Smooth muscle cell (in vitro differentiated cells): ENCODE measurements around the gene MRPL47. TPM values are rescaled to one million over a fixed set of nuclear protein-coding genes. Genes with fewer than 3 reads are reported as not detected.

ENCODE experiments used
- DNase-seq: peaks from one replicate; lab custom pipeline; 2025; ENCODE audit not compliant: unreplicated experiment; lab: John Stamatoyannopoulos, UW
- H2AFZ ChIP-seq: fragments of 200-600 bp; sonication (generic); 2 replicates; pipeline ENCODE4 v1.6.0; 2016; ENCODE audit warnings: antibody characterized with exemption, low read depth, mild to moderate bottlenecking
- H3F3A ChIP-seq: fragments of 200-600 bp; sonication (generic); 2 replicates; pipeline ENCODE4 v1.6.0; 2017; ENCODE audit warnings: antibody characterized with exemption, low read depth
- H3K27ac ChIP-seq: fragments of 200-600 bp; sonication (generic); 2 replicates; pipeline ENCODE4 v1.5.1; 2016; ENCODE audit warnings: low read depth, mild to moderate bottlenecking
- H3K27me3 ChIP-seq: fragments of 200-600 bp; sonication (generic); 2 replicates; pipeline ENCODE4 v1.6.1; 2016; ENCODE audit warnings: low read depth, mild to moderate bottlenecking
- H3K36me3 ChIP-seq: fragments of 200-600 bp; sonication (generic); 2 replicates; pipeline ENCODE4 v1.5.1; 2016; ENCODE audit warnings: low read depth
- H3K4me1 ChIP-seq: fragments of 200-600 bp; sonication (generic); 2 replicates; pipeline ENCODE4 v1.5.1; 2016; ENCODE audit warnings: low read depth
- H3K4me2 ChIP-seq: fragments of 200-600 bp; sonication (generic); 2 replicates; pipeline ENCODE4 v1.6.0; 2016; ENCODE audit warnings: mild to moderate bottlenecking
- H3K4me3 ChIP-seq: fragments of 200-600 bp; sonication (generic); 2 replicates; pipeline ENCODE4 v1.5.1; 2016; ENCODE audit warnings: mild to moderate bottlenecking
- H3K79me2 ChIP-seq: fragments of 200-600 bp; sonication (generic); 2 replicates; pipeline ENCODE4 v1.6.0; 2016; ENCODE audit warnings: low read depth, mild to moderate bottlenecking
- H3K9ac ChIP-seq: fragments of 200-600 bp; sonication (generic); 2 replicates; pipeline ENCODE4 v1.6.0; 2016; ENCODE audit warnings: low read depth
- H3K9me3 ChIP-seq: fragments of 200-600 bp; sonication (generic); replicated peaks from 2 replicates; pipeline ENCODE4 v1.5.1; 2016; ENCODE audit warnings: low read depth
- H4K20me1 ChIP-seq: fragments of 200-600 bp; sonication (generic); 2 replicates; pipeline ENCODE4 v1.6.0; 2016; ENCODE audit warnings: low read depth
- CTCF ChIP-seq: fragments of 200-600 bp; sonication (generic); IDR thresholded peaks from 2 replicates; pipeline ENCODE4 v1.5.1; 2017; ENCODE audit warnings: borderline replicate concordance, mild to moderate bottlenecking, antibody characterized with exemption; ENCODE audit not compliant: insufficient read depth, poor library complexity, severe bottlenecking
- WGBS: methylation state at CpG from one replicate; pipeline ENCODE4 v1.1.7; 2016; ENCODE audit warnings: low lambda C conversion rate; 5-methylcytosine and 5-hydroxymethylcytosine counted together
- polyA plus RNA-seq: library from polyadenylated mRNA; unstranded; fragments of >200 nt; fragmentation: Nextera tagmentation; extraction: Ambion mirVana; gene quantifications from 2 replicates; pipeline ENCODE4 v1.2.1, GENCODE V29; 2016
- total RNA-seq: library from RNA; depleted of rRNA; stranded (reverse); fragments of >200 nt; gene quantifications from 2 replicates; pipeline ENCODE4 v1.2.3, GENCODE V29; 2014

Gene MRPL47
- total and polyA plus RNA-seq, 2 experiments from 2014 or later, result 79.7 to 85.8 TPM

GRCh38 chr3:179563271-179563783 is 41.1 kb downstream of the MRPL47 start:
- H3K9ac ChIP-seq, result peak overlapping the region; percentile 68
- no peaks in the 10 kb centered on the region for H3K36me3 ChIP-seq
- no peaks in the 10 kb centered on the region for H3K27me3 ChIP-seq
- peaks cover 27% of the 10 kb centered on the region for H4K20me1 ChIP-seq
- peak; percentile 34 for TF ChIP-seq CTCF
- no peaks in the 10 kb centered on the region for H3K9me3 ChIP-seq
- H3K4me1 ChIP-seq, result peaks cover 7% of the 10 kb centered on the region
- peak overlapping the region; percentile 91 for H3K4me2 ChIP-seq
- under 1% methylated on average over 31 of the region's 40 CpGs for WGBS
- peak overlapping the region; percentile 73 for H2AFZ ChIP-seq
- peaks cover 42% of the 10 kb centered on the region for H3K79me2 ChIP-seq
- peak overlapping the region; percentile 52 for H3K27ac ChIP-seq
- H3K4me3 ChIP-seq, result peak overlapping the region; percentile 85
- DNase-seq, result peak; percentile 71
- no peaks in the 10 kb centered on the region for H3F3A ChIP-seq

- H3K9ac ChIP-seq, result peak within 1 kb of the TSS; percentile 68
- H3K27me3 ChIP-seq, result no peaks in the 10 kb centered on the region
- H2AFZ ChIP-seq, result peak within 1 kb of the TSS; percentile 88
- peaks cover 7% of the 10 kb centered on the region for H3K4me1 ChIP-seq
- H3K27ac ChIP-seq, result peak within 1 kb of the TSS; percentile 52
- H3K79me2 ChIP-seq, result peaks cover 38% of the 10 kb centered on the region
- peak within 1 kb of the TSS; percentile 91 for H3K4me2 ChIP-seq
- peak; percentile 95 for DNase-seq
- H3K9me3 ChIP-seq, result no peaks in the 10 kb centered on the region
- under 1% methylated on average over 30 of the region's 55 CpGs for WGBS
- peaks cover 25% of the 10 kb centered on the region for H4K20me1 ChIP-seq
- no peak for TF ChIP-seq CTCF
- H3K36me3 ChIP-seq, result no peaks in the 10 kb centered on the region
- no peaks in the 10 kb centered on the region for H3F3A ChIP-seq
- H3K4me3 ChIP-seq, result peak within 1 kb of the TSS; percentile 85
Observed at GRCh38 chr3:179562591-179563270, 41.7 kb downstream of the MRPL47 start, which contains the start of gene ACTL6A. Gene ACTL6A, plus strand, starts transcription at chr3:179562926. Its CDS starts 167 bp downstream, at chr3:179563093.

GRCh38 chr3:179560791-179561190 is 43.6 kb downstream of the MRPL47 start:
- DNase-seq, result no peak
- H3K9me3 ChIP-seq, result no peaks in the 10 kb centered on the region
- no peak overlapping the region for H3K4me2 ChIP-seq
- H3K4me1 ChIP-seq, result peaks cover 7% of the 10 kb centered on the region
- H3K36me3 ChIP-seq, result no peaks in the 10 kb centered on the region
- H2AFZ ChIP-seq, result no peak overlapping the region
- H3K27me3 ChIP-seq, result no peaks in the 10 kb centered on the region
- no peak overlapping the region for H3K9ac ChIP-seq
- no peak for TF ChIP-seq CTCF
- peaks cover 20% of the 10 kb centered on the region for H3K79me2 ChIP-seq
- H3F3A ChIP-seq, result no peaks in the 10 kb centered on the region
- 71% methylated on average over 1 of the region's 1 CpG for WGBS
- H3K27ac ChIP-seq, result no peak overlapping the region
- no peak overlapping the region for H3K4me3 ChIP-seq
- peaks cover 8% of the 10 kb centered on the region for H4K20me1 ChIP-seq
